ENCODE data around the gene GALNT18. TPM values are rescaled to one million over a fixed set of nuclear protein-coding genes. Genes with fewer than 3 reads are reported as not detected.

GALNT18 gene
- total and polyA plus RNA-seq, 9 donors: 3.0 to 13.2 (median 7.7) TPM

DNA sequence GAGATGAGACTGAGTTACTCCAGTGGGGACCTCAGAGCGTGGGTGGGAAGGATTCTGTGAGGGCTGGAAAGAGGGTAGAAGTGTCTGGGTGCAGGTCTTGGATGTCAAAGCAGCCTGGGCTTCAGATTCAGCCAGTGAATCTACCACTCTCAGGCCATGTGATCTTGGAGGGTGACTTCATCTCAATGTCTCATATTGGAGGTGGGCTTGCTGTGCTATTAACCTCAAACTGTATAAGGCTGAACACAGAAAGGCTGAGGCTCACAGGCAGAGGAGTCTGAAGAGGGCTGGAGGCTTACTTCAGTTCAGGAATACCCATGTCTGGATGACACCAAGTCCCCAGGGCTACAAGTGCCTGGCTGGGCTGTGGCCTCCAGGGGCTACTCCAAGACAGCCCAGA lies 332.1 kb downstream of the GALNT18 start:
- no peaks in the 10 kb centered on the region for H3K27me3 ChIP-seq
- no peak overlapping the region for H3K4me3 ChIP-seq
- H3K27ac ChIP-seq: no peak overlapping the region
- no peaks in the 10 kb centered on the region for H3K9me3 ChIP-seq
- intact Hi-C loops (cut with DNase I): no loop called here
- no peaks in the 10 kb centered on the region for H3K36me3 ChIP-seq
- H3K4me1 ChIP-seq (ENCODE audit: insufficient read depth): peaks cover 1% of the 10 kb centered on the region
- no peak for DNase-seq
- WGBS, 3 donors: 88 to 97% (median 97%) methylated on average over 1 of the region's 1 CpG
- TF ChIP-seq EP300 (IDR thresholded peaks at IDR 0.05): no peak
- no peak for TF ChIP-seq POLR2A (IDR thresholded peaks at IDR 0.05)
- TF ChIP-seq, protein P1, sequence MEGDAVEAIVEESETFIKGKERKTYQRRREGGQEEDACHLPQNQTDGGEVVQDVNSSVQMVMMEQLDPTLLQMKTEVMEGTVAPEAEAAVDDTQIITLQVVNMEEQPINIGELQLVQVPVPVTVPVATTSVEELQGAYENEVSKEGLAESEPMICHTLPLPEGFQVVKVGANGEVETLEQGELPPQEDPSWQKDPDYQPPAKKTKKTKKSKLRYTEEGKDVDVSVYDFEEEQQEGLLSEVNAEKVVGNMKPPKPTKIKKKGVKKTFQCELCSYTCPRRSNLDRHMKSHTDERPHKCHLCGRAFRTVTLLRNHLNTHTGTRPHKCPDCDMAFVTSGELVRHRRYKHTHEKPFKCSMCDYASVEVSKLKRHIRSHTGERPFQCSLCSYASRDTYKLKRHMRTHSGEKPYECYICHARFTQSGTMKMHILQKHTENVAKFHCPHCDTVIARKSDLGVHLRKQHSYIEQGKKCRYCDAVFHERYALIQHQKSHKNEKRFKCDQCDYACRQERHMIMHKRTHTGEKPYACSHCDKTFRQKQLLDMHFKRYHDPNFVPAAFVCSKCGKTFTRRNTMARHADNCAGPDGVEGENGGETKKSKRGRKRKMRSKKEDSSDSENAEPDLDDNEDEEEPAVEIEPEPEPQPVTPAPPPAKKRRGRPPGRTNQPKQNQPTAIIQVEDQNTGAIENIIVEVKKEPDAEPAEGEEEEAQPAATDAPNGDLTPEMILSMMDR (IDR thresholded peaks at IDR 0.05): no peak

DNA sequence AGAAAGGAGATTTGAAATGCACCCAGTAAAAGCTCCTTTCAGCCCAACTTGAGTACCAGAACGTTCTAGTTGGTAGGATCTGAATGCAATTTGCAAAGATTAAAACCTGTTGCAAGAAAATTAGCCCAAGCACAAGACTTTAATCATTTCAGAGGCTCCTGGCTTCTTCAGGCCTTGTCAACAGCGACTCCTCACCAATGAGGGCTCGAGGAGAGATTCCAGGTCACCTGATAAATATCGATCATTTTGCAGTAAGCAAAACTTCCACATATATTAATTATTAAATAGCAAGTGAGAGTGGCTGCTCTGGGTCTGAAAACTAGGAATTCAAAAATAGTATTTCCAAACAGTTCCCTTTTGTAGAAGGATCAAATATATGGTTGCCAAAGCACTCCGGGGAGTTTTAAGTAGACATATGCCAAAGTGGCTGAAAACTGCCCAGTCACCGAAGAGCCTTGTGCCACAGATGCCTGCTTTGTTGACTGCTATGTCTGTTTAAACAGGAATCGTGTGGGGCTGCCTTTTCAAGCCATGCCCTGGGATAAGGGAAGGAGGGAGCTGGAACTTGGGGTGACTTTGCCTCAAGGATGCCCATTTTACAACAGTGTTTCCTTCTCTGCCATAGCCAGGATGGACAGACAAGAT lies 332.7 kb downstream of the GALNT18 start:
- Histone ChIP-seq H3K4me1 (ENCODE audit: insufficient read depth) (no peaks in the 10 kb centered on the region), H3K27ac (no peak overlapping the region), H3K9me3 (no peaks in the 10 kb centered on the region), H3K36me3 (no peaks in the 10 kb centered on the region), H3K4me3 (no peak overlapping the region), H3K27me3 (no peaks in the 10 kb centered on the region)
- intact Hi-C loops (cut with DNase I): no loop called here
- 93 to 94% (median 93%) methylated on average over 7 of the region's 7 CpGs for WGBS, 3 donors
- TF ChIP-seq EP300 (IDR thresholded peaks at IDR 0.05): no peak
- no peak for TF ChIP-seq POLR2A (IDR thresholded peaks at IDR 0.05)
- TF ChIP-seq, protein P1 (IDR thresholded peaks at IDR 0.05): no peak
- DNase-seq: no peak

DNA sequence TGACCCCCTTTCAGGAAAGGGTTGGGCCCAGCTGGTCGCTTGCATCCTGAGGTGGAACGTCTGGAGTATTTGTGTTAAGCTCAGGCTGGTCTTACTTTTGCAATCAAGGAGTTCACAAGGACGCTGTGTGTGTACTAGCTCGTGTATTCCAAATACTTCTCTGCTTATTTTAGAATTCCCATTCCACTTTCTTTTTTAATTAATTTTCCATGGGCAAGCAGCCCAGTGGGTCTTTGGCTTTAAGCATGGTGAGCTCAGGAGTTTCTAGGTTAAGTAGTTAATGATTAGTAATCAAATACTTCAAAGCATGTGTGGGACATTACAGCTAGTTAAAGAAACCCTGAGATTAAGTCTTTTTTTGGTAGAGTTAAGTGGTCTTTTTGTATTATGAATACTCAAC lies 337.3 kb downstream of the GALNT18 start:
- Histone ChIP-seq H3K4me3 (no peak overlapping the region), H3K4me1 (ENCODE audit: insufficient read depth) (no peaks in the 10 kb centered on the region), H3K36me3 (no peaks in the 10 kb centered on the region), H3K27me3 (no peaks in the 10 kb centered on the region), H3K27ac (no peak overlapping the region), H3K9me3 (no peaks in the 10 kb centered on the region)
- intact Hi-C loops (cut with DNase I): no loop called here
- 48 to 57% (median 55%) methylated on average over 4 of the region's 4 CpGs for WGBS, 3 donors
- TF ChIP-seq POLR2A (IDR thresholded peaks at IDR 0.05): no peak
- TF ChIP-seq, protein P1 (IDR thresholded peaks at IDR 0.05): no peak
- no peak for TF ChIP-seq EP300 (IDR thresholded peaks at IDR 0.05)
- no peak for DNase-seq

DNA sequence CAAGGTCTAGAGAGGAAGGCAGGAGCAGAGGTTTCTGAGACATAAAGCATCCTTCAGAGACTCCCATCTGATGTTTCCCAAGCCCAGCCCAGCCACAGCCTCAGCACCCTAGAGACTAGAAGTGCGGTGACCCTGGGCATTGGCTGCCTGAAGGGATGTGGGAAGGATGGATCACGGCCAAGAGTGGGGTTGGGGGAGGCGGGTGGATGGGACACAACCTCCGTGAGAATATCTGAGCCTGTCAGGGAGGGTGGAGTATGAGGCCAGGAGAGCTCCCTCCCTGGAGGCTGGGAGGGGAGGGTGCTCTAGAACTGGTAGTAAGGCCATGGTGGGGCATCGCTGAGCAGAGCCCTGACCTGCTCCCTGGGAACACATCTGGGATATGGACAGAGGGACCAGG lies 340.2 kb downstream of the GALNT18 start:
- no peak overlapping the region for H3K27ac ChIP-seq
- H3K36me3 ChIP-seq: no peaks in the 10 kb centered on the region
- no peaks in the 10 kb centered on the region for H3K4me1 ChIP-seq (ENCODE audit: insufficient read depth)
- H3K4me3 ChIP-seq: no peak overlapping the region
- DNase-seq: no peak
- H3K9me3 ChIP-seq: no peaks in the 10 kb centered on the region
- H3K27me3 ChIP-seq: no peaks in the 10 kb centered on the region
- intact Hi-C loops (cut with DNase I): no loop called here
- TF ChIP-seq, protein P1 (IDR thresholded peaks at IDR 0.05): no peak
- TF ChIP-seq EP300 (IDR thresholded peaks at IDR 0.05) (no peak), POLR2A (IDR thresholded peaks at IDR 0.05) (no peak)
- WGBS, 3 donors: 67 to 81% (median 72%) methylated on average over 5 of the region's 5 CpGs

Measured in ovary (tissue), 9 donors.